Glomerular visceral epithelial cell (primary cell): ENCODE measurements around the gene FAM72A.
"Not testable (repeated sequence)": the region's sequence is repeated elsewhere in the genome, so short reads cannot be mapped to it uniquely, and the experiment has no call there.

Experiments used
- DNase-seq: peaks from one replicate; pipeline ENCODE4 v3.0.0-alpha.2; 2016; ENCODE audit errors: extremely low spot score

FAM72A gene

DNA sequence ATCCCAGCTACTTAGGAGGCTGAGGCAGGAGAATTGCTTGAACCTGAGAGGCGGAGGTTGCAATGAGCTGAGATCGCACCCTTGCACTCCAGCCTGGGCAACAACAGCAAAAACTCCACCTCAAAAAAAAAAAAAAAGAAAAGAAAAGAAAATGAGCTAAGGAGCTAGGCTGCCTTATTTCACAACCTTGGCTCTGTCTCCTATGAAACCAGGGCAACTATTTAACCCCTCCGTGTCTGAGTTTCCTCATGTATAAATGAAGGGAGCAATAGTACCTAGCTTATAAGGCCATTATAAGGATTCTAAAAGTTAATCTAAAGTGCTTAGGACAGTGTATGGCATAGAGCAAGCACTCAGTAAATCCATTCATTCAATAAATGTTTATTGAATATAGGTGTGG lies 32.8 kb downstream of the FAM72A start:
- not testable (repeated sequence) for DNase-seq

DNA sequence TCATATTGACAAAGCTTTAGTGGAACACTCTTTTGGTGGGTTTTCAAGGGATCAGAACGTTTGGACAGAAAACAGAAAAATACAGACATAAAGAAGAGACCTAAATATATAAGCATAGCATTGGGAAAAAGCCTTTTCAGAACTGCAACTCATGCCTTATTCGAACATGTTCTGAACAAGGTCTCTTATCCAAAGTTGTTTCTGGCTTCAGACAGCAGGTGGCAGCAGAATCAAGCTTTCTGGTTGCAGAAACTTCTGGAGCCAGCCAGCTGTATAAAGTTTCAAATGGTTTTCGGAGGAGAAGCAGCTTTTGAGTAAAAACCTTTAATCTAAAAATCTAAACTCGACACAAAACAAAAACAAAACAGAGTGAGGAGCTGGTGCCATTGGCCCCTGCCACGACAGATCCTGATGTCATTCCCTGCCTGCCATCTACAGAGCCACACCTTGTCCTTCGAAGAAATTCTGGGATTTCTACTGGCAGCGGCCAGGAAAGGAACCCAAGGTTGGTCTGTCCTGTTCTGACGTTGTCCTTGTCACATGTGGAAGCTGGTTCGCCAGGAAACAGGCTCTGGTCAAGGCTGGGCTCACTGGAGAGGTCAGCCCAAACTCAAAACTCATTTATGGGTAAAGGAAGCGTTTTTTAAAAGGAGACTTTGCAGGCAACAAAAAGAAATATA lies 35.1 kb downstream of the FAM72A start:
- DNase-seq, result not testable (repeated sequence)

DNA sequence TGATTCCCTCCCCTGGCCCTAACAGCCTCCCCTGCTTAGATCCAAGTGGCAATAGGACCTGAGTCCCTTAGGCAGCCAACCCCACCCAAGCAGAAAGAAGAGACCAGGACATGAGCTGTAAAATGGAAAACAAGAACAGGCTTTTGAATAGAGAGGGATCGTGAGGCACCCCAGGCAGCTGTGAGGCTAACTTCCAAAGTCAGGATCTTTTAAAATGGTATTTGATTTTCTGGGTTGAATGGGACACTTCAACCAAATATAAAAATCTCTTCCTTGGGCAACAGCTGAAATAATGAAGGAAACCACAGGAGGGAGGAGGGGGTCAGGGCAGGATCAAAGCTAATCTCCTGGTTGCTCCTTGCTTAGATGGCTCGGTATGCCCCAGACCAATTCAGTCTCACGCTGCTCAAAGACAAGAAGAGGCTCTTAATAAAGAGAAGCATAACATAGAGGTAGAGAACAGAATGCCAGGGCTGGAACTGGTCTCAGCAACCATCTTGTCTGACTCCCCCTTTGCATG lies 56.8 kb downstream of the FAM72A start:
- no peak for DNase-seq

DNA sequence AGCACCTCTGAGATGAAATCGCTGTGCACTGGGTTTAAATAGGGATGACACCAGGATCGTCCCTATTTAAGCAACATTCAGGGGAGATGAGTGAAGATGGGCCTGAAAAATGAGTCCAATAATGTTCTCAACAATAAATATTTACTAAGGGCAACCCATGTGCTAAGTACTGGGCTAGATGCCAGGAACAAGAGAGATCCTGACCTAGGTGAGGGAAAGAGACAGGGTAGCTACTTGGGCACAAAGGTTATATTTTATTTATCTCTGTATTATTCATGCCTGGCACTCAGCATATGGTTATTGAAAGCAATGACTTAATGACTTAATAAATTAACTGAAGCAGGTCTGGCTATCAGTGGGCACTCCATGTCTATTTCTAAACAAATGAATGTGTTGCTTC lies 58.0 kb downstream of the FAM72A start:
- DNase-seq, result no peak

DNA sequence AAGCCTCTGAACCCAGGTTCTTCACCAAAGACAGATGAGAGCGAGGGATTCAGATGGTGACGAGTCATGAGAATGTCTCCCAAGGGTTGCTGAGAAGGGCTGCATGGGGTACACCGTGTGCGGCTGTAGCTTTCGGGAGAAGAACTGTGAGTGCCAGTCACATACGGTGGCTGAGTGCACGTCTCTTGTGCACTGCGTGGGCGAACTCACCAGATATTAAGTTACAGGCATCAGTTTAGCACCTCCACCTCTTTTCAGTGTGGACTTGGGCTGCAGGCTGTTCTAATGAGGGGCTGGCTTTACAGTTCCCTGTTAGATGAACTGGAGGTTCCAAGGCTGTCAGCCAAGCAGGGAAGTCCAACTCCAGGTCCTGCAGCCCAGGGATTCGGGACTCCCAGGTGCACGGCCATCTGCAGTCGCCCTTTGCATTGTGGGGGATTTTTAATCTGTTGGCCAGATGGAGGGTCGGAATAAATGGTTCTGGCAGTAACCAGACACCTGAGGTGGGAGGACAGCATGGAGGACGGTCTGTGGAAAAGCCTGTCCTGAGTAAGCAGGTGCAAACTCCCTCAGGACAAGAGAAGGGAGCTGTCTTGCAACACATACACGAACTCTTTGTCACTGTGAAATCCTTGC lies 59.0 kb downstream of the FAM72A start:
- no peak for DNase-seq

DNA sequence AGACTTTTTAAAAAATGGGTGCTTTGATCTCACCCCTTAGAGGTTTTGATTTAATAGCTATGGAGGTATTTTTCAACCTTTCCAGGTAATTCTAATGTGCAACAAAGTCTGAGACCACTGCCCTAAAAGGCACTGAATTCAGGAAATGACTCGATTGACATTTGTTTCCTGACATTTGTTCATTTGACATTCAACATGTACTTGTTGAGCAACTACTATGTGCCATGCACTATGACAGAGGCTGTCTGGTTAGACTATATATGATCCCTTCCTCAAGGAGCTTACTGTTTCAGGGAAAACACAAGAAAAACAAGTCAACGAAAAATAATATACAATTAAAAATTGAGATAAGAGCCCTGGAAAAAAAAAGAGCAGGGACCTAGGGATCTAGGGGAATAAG lies 59.9 kb downstream of the FAM72A start:
- DNase-seq, result no peak

DNA sequence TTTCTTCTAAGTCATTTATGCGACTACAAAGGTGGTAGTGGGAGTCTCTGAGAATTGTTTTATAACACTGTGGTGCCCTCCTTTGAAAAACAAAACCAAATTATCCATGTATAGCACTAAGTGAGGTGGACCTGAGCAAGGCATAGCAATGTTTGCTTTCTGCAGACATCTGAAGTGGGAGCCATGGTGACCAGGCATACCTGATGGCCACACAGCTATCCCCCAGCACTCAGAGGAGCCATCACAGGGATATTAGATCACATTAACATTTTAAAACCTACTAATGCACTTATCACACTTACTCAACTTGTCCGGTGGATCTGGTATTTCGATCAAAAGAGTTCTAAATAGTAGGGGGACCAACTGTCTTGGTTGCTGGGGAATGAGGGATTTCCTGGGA lies 60.6 kb downstream of the FAM72A start:
- no peak for DNase-seq

DNA sequence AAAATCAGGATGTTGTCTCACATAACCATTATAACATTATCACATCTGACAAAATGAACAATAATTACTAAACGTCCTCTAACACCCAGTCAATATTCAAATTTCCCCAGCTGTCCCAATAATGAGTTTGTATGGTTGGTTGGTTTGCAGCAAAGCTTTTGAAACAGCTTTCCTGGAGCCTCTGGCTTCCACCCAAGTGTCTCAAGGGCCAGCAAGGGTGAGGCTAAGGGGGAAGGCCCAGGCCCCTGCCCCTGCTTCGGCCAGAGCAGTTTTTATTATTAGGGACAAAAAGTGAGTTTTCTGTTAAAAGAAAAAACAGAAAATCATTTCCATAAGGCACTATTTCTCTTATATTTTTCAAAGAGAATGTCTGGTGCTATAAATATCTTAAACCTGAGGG lies 66.4 kb downstream of the FAM72A start:
- no peak for DNase-seq
